Astrocyte (in vitro differentiated cells and primary cell): Measurements from ENCODE around the gene TNFRSF13B.

Source experiments
- CTCF ChIP-seq: IDR thresholded peaks from 2 replicates; pipeline ENCODE4 v1.5.1; 2011; ENCODE audit warnings: low read depth, mild to moderate bottlenecking, inconsistent platforms, low read length, moderate library complexity; ENCODE audit not compliant: insufficient read depth
- EZH2 ChIP-seq: IDR thresholded peaks from 2 replicates; pipeline ENCODE4 v1.6.1; 2012; ENCODE audit warnings: mild to moderate bottlenecking, low read length, inconsistent platforms; ENCODE audit not compliant: insufficient read depth

- TF ChIP-seq CTCF (no peak), EZH2 (no peak)
These were observed 8.1 kb upstream of the TNFRSF13B start for GRCh38 chr17:16980061-16980460.
